ENCODE data around the gene DCBLD1.
"Not testable (repeated sequence)": the region's sequence is repeated elsewhere in the genome, so short reads cannot be mapped to it uniquely, and the experiment has no call there.

DCBLD1 gene

GRCh38 chr6:117482240-117483003 is at the start of gene DCBLD1:
Gene DCBLD1 (plus strand): TSS chr6:117482674. CDS start chr6:117482782, 108 bp downstream.
- DNase-seq (ENCODE audit: low read depth in 1 of 2, low spot score in 1 of 2): peak; percentile 61 to 78
- no peak for TF ChIP-seq JUND (IDR thresholded peaks at IDR 0.05; ENCODE audit: low read depth)
- in situ Hi-C loops (cut with HindIII; ENCODE audit: low pct_unique_long_range_greater_than_20kb, low sequenced_read_pairs): no loop called here

GRCh38 chr6:117440706-117441525 is 41.6 kb upstream of the DCBLD1 start:
- no peak for TF ChIP-seq JUND (IDR thresholded peaks at IDR 0.05; ENCODE audit: low read depth)
- DNase-seq (ENCODE audit: low read depth in 1 of 2, low spot score in 1 of 2): no peak
- in situ Hi-C loops (cut with HindIII; ENCODE audit: low pct_unique_long_range_greater_than_20kb, low sequenced_read_pairs): no loop called here

GRCh38 chr6:117441824-117442264 is 40.6 kb upstream of the DCBLD1 start:
- TF ChIP-seq JUND (IDR thresholded peaks at IDR 0.05; ENCODE audit: low read depth): no peak
- in situ Hi-C loops (cut with HindIII; ENCODE audit: low pct_unique_long_range_greater_than_20kb, low sequenced_read_pairs): no loop called here
- no peak for DNase-seq (ENCODE audit: low read depth in 1 of 2, low spot score in 1 of 2)

GRCh38 chr6:117442313-117442712 is 40.2 kb upstream of the DCBLD1 start:
- DNase-seq (ENCODE audit: low read depth in 1 of 2, low spot score in 1 of 2); in situ Hi-C loops (cut with HindIII; ENCODE audit: low pct_unique_long_range_greater_than_20kb, low sequenced_read_pairs): not testable (repeated sequence)

- in situ Hi-C loops (cut with HindIII; ENCODE audit: low pct_unique_long_range_greater_than_20kb, low sequenced_read_pairs): no loop called here
- DNase-seq (ENCODE audit: low read depth in 1 of 2, low spot score in 1 of 2): no peak
- TF ChIP-seq JUND (IDR thresholded peaks at IDR 0.05; ENCODE audit: low read depth): no peak
Measured at GRCh38 chr6:117444600-117444999, 37.9 kb upstream of the DCBLD1 start.

GRCh38 chr6:117446861-117447260 is 35.6 kb upstream of the DCBLD1 start:
- no peak for DNase-seq (ENCODE audit: low read depth in 1 of 2, low spot score in 1 of 2)
- TF ChIP-seq JUND (IDR thresholded peaks at IDR 0.05; ENCODE audit: low read depth): no peak
- in situ Hi-C loops (cut with HindIII; ENCODE audit: low pct_unique_long_range_greater_than_20kb, low sequenced_read_pairs): no loop called here

- DNase-seq (ENCODE audit: low read depth in 1 of 2, low spot score in 1 of 2): no peak
- in situ Hi-C loops (cut with HindIII; ENCODE audit: low pct_unique_long_range_greater_than_20kb, low sequenced_read_pairs): no loop called here
Measured at GRCh38 chr6:117448011-117448410, 34.5 kb upstream of the DCBLD1 start.

GRCh38 chr6:117448732-117449485 is 33.6 kb upstream of the DCBLD1 start:
- DNase-seq (ENCODE audit: low read depth in 1 of 2, low spot score in 1 of 2): no peak
- in situ Hi-C loops (cut with HindIII; ENCODE audit: low pct_unique_long_range_greater_than_20kb, low sequenced_read_pairs): no loop called here

More at GRCh38 chr6:117448011-117448410, 34.5 kb upstream of the DCBLD1 start:
- TF ChIP-seq JUND (IDR thresholded peaks at IDR 0.05; ENCODE audit: low read depth): no peak

GRCh38 chr6:117449549-117450439 is 32.7 kb upstream of the DCBLD1 start:
- TF ChIP-seq JUND (IDR thresholded peaks at IDR 0.05; ENCODE audit: low read depth): no peak
- peak in 1 of 2 experiments; percentile 49 for DNase-seq (ENCODE audit: low read depth in 1 of 2, low spot score in 1 of 2)
- in situ Hi-C loops (cut with HindIII; ENCODE audit: low pct_unique_long_range_greater_than_20kb, low sequenced_read_pairs): no loop called here

More at GRCh38 chr6:117448732-117449485, 33.6 kb upstream of the DCBLD1 start:
- TF ChIP-seq JUND (IDR thresholded peaks at IDR 0.05; ENCODE audit: low read depth): no peak

GRCh38 chr6:117451671-117452070 is 30.8 kb upstream of the DCBLD1 start:
- no peak for DNase-seq (ENCODE audit: low read depth in 1 of 2, low spot score in 1 of 2)
- TF ChIP-seq JUND (IDR thresholded peaks at IDR 0.05; ENCODE audit: low read depth): no peak
- in situ Hi-C loops (cut with HindIII; ENCODE audit: low pct_unique_long_range_greater_than_20kb, low sequenced_read_pairs): no loop called here

GRCh38 chr6:117456250-117456649 is 26.2 kb upstream of the DCBLD1 start:
- DNase-seq (ENCODE audit: low read depth in 1 of 2, low spot score in 1 of 2): no peak
- in situ Hi-C loops (cut with HindIII; ENCODE audit: low pct_unique_long_range_greater_than_20kb, low sequenced_read_pairs): no loop called here
- no peak for TF ChIP-seq JUND (IDR thresholded peaks at IDR 0.05; ENCODE audit: low read depth)

Measured in T47D (cell line).